CD4-positive, alpha-beta T cell (primary cell): ENCODE measurements around the gene ETV5. TPM values are rescaled to one million over a fixed set of nuclear protein-coding genes. Genes with fewer than 3 reads are reported as not detected.

Experiments
- ATAC-seq: fragments of 200-7000 bp; cut with Tn5 transposase; one replicate; pipeline ENCODE4 v1.10.0; 2022; ENCODE audit warnings: mild to moderate bottlenecking; ENCODE audit not compliant: poor library complexity
- CTCF ChIA-PET: fragments of 350-600 bp; sonication (Branson Sonifier 250); formaldehyde crosslinking; loops from one replicate; lab custom pipeline; 2021; ENCODE audit warnings: antibody characterized with exemption, inconsistent platforms; lab: Charles Lee
- POLR2A ChIA-PET: fragments of 350-600 bp; sonication (Branson Sonifier 250); formaldehyde crosslinking; loops from one replicate; lab custom pipeline; 2021; ENCODE audit warnings: antibody characterized with exemption, inconsistent platforms; lab: Charles Lee
- DNase-seq, 14 experiments: peaks; one replicate each; pipeline ENCODE4 v3.0.0-alpha.2; 2013 to 2020; ENCODE audit warnings: mixed read lengths in 2 of 14
- H3K27ac ChIP-seq, 2 donors: one replicate each; pipeline versions ENCODE4 v1.5.1 to v1.7.0; 2013; ENCODE audit warnings: low read length in 2 of 2, low read depth in 1 of 2, mild to moderate bottlenecking in 1 of 2
- H3K27me3 ChIP-seq, 2 experiments: 1 replicate in 1 of 2; 2 replicates in 1 of 2; pipeline versions ENCODE4 v1.6.1 to v1.7.0; 2013; ENCODE audit warnings: low read length in 2 of 2, control low read depth in 1 of 2, mild to moderate bottlenecking in 1 of 2, moderate library complexity in 1 of 2; ENCODE audit not compliant: insufficient read depth in 2 of 2, control insufficient read depth in 1 of 2
- H3K36me3 ChIP-seq: one replicate; pipeline ENCODE4 v1.6.1; 2013; ENCODE audit warnings: low read length, control low read depth; ENCODE audit not compliant: insufficient read depth
- H3K4me1 ChIP-seq: one replicate; pipeline ENCODE4 v1.6.1; 2013; ENCODE audit warnings: low read length, control low read depth; ENCODE audit not compliant: insufficient read depth
- H3K4me3 ChIP-seq: one replicate; pipeline ENCODE4 v1.5.1; 2013; ENCODE audit warnings: mild to moderate bottlenecking, low read length, moderate library complexity
- H3K9me3 ChIP-seq, 2 experiments: 1 replicate in 1 of 2; 2 replicates in 1 of 2; pipeline versions ENCODE4 v1.6.1 to v1.7.0; 2013; ENCODE audit warnings: low read length in 2 of 2, mild to moderate bottlenecking in 2 of 2, control low read depth in 1 of 2, moderate library complexity in 1 of 2; ENCODE audit not compliant: control insufficient read depth in 1 of 2, insufficient read depth in 1 of 2
- H3K27ac Mint-ChIP-seq: one replicate; pipeline ENCODE4 v1.8.0; 2020; ENCODE audit warnings: mixed read lengths
- H3K27me3 Mint-ChIP-seq: one replicate; pipeline ENCODE4 v1.8.0; 2021; ENCODE audit warnings: mixed read lengths
- H3K36me3 Mint-ChIP-seq: one replicate; pipeline ENCODE4 v1.8.0; 2021; ENCODE audit warnings: low read depth, mixed read lengths
- H3K4me1 Mint-ChIP-seq: one replicate; pipeline ENCODE4 v1.8.0; 2021; ENCODE audit warnings: low read depth, mixed read lengths
- H3K4me3 Mint-ChIP-seq: one replicate; pipeline ENCODE4 v1.8.0; 2020; ENCODE audit warnings: mild to moderate bottlenecking, mixed read lengths
- H3K9me3 Mint-ChIP-seq: one replicate; pipeline ENCODE4 v1.8.0; 2020; ENCODE audit warnings: mixed read lengths
- CTCF ChIP-seq: fragments of 200-600 bp; IDR thresholded peaks from one replicate; pipeline ENCODE4 v1.8.0; 2022; ENCODE audit warnings: antibody characterized with exemption, mild to moderate bottlenecking
- intact Hi-C, 2 experiments: fragments of 100-400 bp; cut with DNase I in 1 of 2; cut with micrococcal nuclease in 1 of 2; formaldehyde crosslinking; loops; one replicate each; pipeline versions ENCODE4 v1.15.1 to v1.9.0; 2023 to 2025; cut with DNase I, micrococcal nuclease
- total RNA-seq, 174 experiments: library from RNA in 2 of 174; stranded (reverse) in 2 of 174; gene quantifications; one replicate each; pipeline ENCODE4 v1.2.3 and lab custom pipeline; 2021 to 2026

The ETV5 gene
- total RNA-seq, 2 experiments from 2014 or later, result not detected

- no peaks in the 10 kb centered on the region for H3K36me3 ChIP-seq
- no peak for DNase-seq
- peaks cover 0 to 7% of the 10 kb centered on the region in 2 experiments for H3K27me3 ChIP-seq
- no peak overlapping the region for H3K4me3 ChIP-seq
- ChIA-PET CTCF (no interaction called here), POLR2A (no interaction called here)
- TF ChIP-seq CTCF, result no peak
- ATAC-seq, result no peak
- intact Hi-C loops, result no loop called here
- Mint-ChIP-seq H3K27me3 (peaks cover 28% of the 10 kb centered on the region), H3K4me1 (no peaks in the 10 kb centered on the region), H3K27ac (no peak overlapping the region), H3K9me3 (no peaks in the 10 kb centered on the region), H3K4me3 (no peak overlapping the region), H3K36me3 (no peaks in the 10 kb centered on the region)
- no peaks in the 10 kb centered on the region for H3K4me1 ChIP-seq
- H3K27ac ChIP-seq, result no peak overlapping the region
- no peaks in the 10 kb centered on the region for H3K9me3 ChIP-seq
Measured at GRCh38 chr3:186046838-186047237, 62.1 kb downstream of the ETV5 start.

GRCh38 chr3:186044968-186045367 is 63.9 kb downstream of the ETV5 start:
- TF ChIP-seq CTCF, result no peak
- Histone ChIP-seq H3K4me1 (no peaks in the 10 kb centered on the region), H3K9me3 (no peaks in the 10 kb centered on the region), H3K36me3 (no peaks in the 10 kb centered on the region), H3K4me3 (no peak overlapping the region), H3K27ac (no peak overlapping the region), H3K27me3 (no peaks in the 10 kb centered on the region)
- peaks cover 18% of the 10 kb centered on the region for H3K27me3 Mint-ChIP-seq
- H3K9me3 Mint-ChIP-seq, result no peaks in the 10 kb centered on the region
- ChIA-PET CTCF (no interaction called here), POLR2A (no interaction called here)
- ATAC-seq, result no peak
- no peaks in the 10 kb centered on the region for H3K4me1 Mint-ChIP-seq
- H3K27ac Mint-ChIP-seq, result no peak overlapping the region
- H3K4me3 Mint-ChIP-seq, result no peak overlapping the region
- DNase-seq, result no peak
- no peaks in the 10 kb centered on the region for H3K36me3 Mint-ChIP-seq
- intact Hi-C loops, result no loop called here

- peaks cover 18% of the 10 kb centered on the region for H3K27me3 Mint-ChIP-seq
Measured at GRCh38 chr3:186044427-186044826, 64.5 kb downstream of the ETV5 start.

More at GRCh38 chr3:186044427-186044826, 64.5 kb downstream of the ETV5 start:
- H3K4me1 ChIP-seq, result no peaks in the 10 kb centered on the region
- no peaks in the 10 kb centered on the region for H3K9me3 Mint-ChIP-seq
- no peaks in the 10 kb centered on the region for H3K36me3 Mint-ChIP-seq
- no peak overlapping the region for H3K4me3 Mint-ChIP-seq
- CTCF ChIA-PET, result interaction anchor here (0.9 kb wide), 1 partner anchor 15 kb away, joined by 3 read pairs; no protein-coding TSS in a partner anchor
- ATAC-seq (no peak), DNase-seq (no peak)
- H3K4me1 Mint-ChIP-seq, result no peaks in the 10 kb centered on the region
- no peak for TF ChIP-seq CTCF
- intact Hi-C loops, result no loop called here
- no peaks in the 10 kb centered on the region for H3K27me3 ChIP-seq
- no peak overlapping the region for H3K27ac Mint-ChIP-seq
- H3K27ac ChIP-seq, result no peak overlapping the region
- no peaks in the 10 kb centered on the region for H3K9me3 ChIP-seq
- no peaks in the 10 kb centered on the region for H3K36me3 ChIP-seq
- no peak overlapping the region for H3K4me3 ChIP-seq
- POLR2A ChIA-PET, result no interaction called here
